Colon (tissue), 2 donors: ENCODE results near the gene TXNDC12.
A peak's percentile ranks its signal among the peaks of the same experiment; 100 is the strongest.
"Not testable (repeated sequence)": the region's sequence is repeated elsewhere in the genome, so short reads cannot be mapped to it uniquely, and the experiment has no call there.

Source experiments
- FAIRE-seq: peaks from 2 replicates; lab custom pipeline; 2012; peaks lifted over from hg19 to GRCh38; lab: Jason Lieb, UNC
- donor health status: control.
- donor health status: control.

TXNDC12 gene

GRCh38 chr1:52045666-52046195, 9.3 kb downstream of the TXNDC12 start:
- FAIRE-seq, result not testable (repeated sequence)

GRCh38 chr1:52045236-52045635, 9.8 kb downstream of the TXNDC12 start:
- no peak for FAIRE-seq

GRCh38 chr1:52041551-52042185, 13.3 kb downstream of the TXNDC12 start:
- FAIRE-seq, result no peak

- FAIRE-seq, result no peak
Observed at GRCh38 chr1:52037909-52038308, 17.1 kb downstream of the TXNDC12 start.

GRCh38 chr1:52037402-52037814, 17.6 kb downstream of the TXNDC12 start:
- FAIRE-seq, result no peak

GRCh38 chr1:52034050-52034384, 21.0 kb downstream of the TXNDC12 start:
- no peak for FAIRE-seq

- no peak for FAIRE-seq
Observed at GRCh38 chr1:52033190-52034049, 21.6 kb downstream of the TXNDC12 start, which contains the start of gene KTI12. TSS of gene KTI12 (minus strand) at chr1:52033810. CDS start at chr1:52033761, 49 bp downstream.

GRCh38 chr1:52032785-52033131, 22.2 kb downstream of the TXNDC12 start:
- no peak for FAIRE-seq

- FAIRE-seq, result no peak
Observed at GRCh38 chr1:52032124-52032784, 22.7 kb downstream of the TXNDC12 start.

GRCh38 chr1:52028839-52029238, 26.2 kb downstream of the TXNDC12 start:
- FAIRE-seq, result not testable (repeated sequence)

GRCh38 chr1:52028328-52028727, 26.7 kb downstream of the TXNDC12 start:
- no peak for FAIRE-seq

GRCh38 chr1:52026278-52026677, 28.7 kb downstream of the TXNDC12 start:
- no peak for FAIRE-seq

GRCh38 chr1:52022133-52022532, 32.9 kb downstream of the TXNDC12 start:
- FAIRE-seq, result no peak

GRCh38 chr1:52008071-52008809, 46.8 kb downstream of the TXNDC12 start:
- peak; percentile 69 for FAIRE-seq

- no peak for FAIRE-seq
Observed at GRCh38 chr1:52007215-52008002, 47.6 kb downstream of the TXNDC12 start.

GRCh38 chr1:52006081-52006553, 48.9 kb downstream of the TXNDC12 start:
- not testable (repeated sequence) for FAIRE-seq

GRCh38 chr1:52005548-52005947, 49.4 kb downstream of the TXNDC12 start:
- FAIRE-seq, result not testable (repeated sequence)

GRCh38 chr1:52003877-52004276, 51.1 kb downstream of the TXNDC12 start:
- no peak for FAIRE-seq

GRCh38 chr1:52002038-52002917, 52.7 kb downstream of the TXNDC12 start:
- no peak for FAIRE-seq

- no peak for FAIRE-seq
Observed at GRCh38 chr1:51998701-51999100, 56.3 kb downstream of the TXNDC12 start.
